ENCODE data around the gene UNC5A. TPM values are rescaled to one million over a fixed set of nuclear protein-coding genes. Genes with fewer than 3 reads are reported as not detected.

Gene UNC5A
- 1 to 10 TPM in 1 of 2 donors, under 1 TPM in 1; 0.74 to 1.0 TPM for total RNA-seq
- long read RNA-seq, donor 1, result 0 reads
- long read RNA-seq, donor 2, partial matches to known transcripts, result 0 of 1 reads
- long read RNA-seq, donor 2, other reads (novel, unspliced or antisense), result 1 of 1 reads

DNA sequence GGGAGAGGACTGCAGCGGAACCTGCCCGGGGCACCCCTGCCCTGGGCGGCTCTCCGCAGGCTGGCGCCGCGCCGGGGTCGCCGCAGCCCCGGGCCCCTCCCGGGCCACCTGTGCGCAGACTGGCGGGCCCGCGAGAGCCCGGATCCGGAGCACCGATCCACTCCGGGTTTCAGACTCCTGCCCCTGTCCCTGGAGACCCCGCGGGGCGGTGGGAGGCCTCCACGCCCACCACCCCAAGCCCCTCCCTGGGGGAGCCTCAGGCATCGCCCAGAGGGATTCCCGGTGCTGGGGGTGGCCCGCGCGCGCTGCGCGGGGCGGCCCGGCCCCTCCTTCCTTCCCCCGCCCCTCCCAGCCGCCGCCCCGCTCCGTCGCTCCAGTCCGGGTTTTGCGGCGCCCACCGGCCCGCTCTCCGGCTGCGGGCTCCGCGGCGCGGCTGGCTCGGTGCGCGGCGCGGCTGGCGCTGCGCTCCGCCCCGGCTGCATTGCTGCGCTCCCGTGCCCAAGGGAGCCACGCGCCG lies at the start of gene UNC5A:
TSS of gene UNC5A (plus strand) at position 479 of the 517 bp plus-strand sequence. CDS start 192 bp downstream, outside the sequence.
- intact Hi-C loops (cut with DNase I), result no loop called here
- no peak for DNase-seq (ENCODE audit: low spot score)

DNA sequence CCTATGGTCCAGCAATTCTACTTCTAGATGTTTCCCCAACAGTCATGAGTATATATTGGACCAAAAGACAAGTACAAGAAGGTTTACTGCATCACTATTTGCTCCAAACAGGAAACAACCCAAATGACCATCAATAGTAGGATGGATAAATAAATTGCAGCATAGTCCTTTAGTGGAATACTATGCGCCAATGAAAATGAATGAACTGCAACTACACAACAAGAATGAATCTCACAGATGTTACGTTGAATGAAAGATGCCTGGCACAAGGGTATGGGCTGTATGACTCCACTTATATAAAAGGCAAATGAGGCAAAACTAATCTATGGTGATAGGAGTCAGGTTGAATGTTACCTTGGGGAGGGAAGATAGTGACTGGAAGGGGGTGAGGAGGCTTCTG lies 48.6 kb upstream of the UNC5A start:
- intact Hi-C loops (cut with DNase I), result no loop called here
- DNase-seq (ENCODE audit: low spot score), result no peak

DNA sequence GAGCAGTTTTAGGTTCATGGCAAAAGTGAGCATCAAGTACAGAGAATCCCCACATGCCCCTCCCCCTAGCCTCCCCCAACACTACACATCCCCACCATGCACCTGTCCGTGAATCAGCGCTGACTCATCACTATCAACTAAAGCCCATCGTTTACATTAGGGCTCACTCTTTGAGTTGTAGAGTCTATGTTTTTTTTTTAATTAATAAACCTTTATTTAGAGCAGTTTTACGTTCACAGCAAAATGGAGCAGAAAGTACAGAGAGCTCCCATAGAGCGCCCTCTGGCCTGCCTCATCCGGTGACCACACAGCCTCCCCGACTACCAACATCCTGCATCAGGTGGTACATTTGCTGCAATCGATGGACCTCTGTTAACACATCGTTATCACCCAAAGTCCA lies 47.9 kb upstream of the UNC5A start:
- no peak for DNase-seq (ENCODE audit: low spot score)
- intact Hi-C loops (cut with DNase I), result no loop called here

DNA sequence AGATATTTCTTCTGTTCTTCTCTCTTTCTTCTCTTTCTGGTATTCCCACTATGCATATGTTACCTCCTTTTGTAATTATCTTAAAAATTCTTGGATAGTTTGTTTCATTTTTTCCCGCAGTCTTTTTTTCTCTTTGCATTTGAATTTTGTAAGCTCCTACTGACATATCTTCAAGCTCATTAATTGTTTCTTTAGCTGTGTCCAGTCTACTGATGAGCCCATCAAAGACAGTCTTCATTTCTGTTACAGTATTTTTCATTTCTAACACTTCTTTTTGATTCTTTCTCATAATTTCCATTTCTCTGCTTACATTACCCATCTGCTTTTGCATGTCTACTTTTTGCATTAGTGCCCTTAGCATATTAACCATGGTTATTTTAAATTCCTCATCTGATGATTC lies 44.7 kb upstream of the UNC5A start:
- no peak for DNase-seq (ENCODE audit: low spot score)
- intact Hi-C loops (cut with DNase I), result no loop called here

DNA sequence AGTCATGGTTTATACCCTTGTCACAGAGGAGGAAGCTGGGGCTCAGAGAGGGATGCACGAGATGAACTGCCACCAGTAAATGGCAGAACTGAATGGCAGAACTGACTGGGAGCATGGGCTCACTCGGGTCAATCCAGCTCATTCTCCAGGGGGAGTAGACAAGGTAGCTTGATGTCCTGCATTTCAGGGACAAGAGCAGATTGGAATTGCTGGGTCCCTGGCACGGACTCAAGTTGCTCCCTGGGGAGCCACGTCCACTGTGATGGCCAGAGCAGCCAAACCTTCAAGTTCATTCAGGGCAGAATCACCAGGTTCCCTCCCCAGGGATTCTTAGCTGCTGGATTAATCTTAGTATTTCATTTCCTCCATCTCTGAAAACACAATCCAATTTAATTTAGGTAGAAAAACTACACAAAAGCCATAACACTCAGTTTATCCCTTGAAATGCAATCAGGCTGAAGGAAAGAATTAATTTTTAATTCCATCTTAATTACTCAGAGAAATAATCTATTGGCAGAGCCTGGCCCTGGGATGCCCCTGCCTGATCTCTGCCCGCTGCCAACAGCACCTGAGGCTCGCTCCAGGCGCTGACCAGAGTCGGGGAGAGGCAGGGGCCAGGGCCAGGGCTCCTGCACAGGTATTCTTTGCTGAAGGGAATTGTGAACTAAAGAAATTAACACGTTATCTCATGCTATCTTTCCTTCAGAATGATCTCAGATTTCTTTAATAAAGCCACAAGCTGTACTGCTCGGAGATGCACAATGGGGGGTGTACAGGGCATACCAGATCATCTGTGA lies 42.0 kb upstream of the UNC5A start:
- no peak for DNase-seq (ENCODE audit: low spot score)
- intact Hi-C loops (cut with DNase I), result no loop called here

DNA sequence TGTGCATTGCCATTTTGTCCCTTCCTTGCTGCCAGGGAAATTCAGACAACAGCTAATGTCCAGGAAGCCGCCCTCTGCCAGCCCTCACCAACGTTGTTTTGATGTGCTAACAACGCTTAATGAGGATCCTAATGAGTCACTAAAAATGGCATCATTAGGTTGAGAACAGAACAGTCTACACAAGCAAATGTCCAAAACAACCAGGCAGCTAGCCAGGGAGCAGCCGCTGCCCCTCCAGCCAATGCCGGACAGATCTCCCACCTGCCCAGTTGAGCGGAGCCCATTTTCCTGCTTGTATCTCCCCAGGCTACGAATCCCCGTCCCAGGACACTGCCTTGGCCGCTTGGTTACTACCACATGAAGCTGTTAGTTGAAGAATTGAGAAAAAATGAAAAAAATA lies 40.4 kb upstream of the UNC5A start:
- peak; percentile 69 for DNase-seq (ENCODE audit: low spot score)
- intact Hi-C loops (cut with DNase I), result no loop called here

DNA sequence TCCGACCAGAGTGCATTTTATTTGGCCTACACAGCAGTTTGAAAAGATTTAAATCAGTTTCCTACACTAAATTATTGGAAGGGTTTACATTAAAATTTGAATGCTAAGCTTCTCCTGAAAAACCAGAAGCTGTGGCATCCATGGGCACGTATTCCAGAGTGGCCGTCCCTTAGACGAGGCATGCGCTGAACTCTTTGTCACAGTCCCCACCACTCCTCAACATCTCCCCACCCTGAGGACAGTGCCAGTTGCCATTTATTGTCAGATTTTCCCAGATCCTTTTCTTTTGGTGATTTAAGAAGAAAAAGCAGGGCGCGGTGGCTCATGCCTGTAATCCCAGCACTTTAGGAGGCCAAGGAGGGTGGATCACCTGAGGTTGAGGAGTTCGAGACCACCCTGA lies 39.9 kb upstream of the UNC5A start:
- no peak for DNase-seq (ENCODE audit: low spot score)
- intact Hi-C loops (cut with DNase I), result no loop called here

DNA sequence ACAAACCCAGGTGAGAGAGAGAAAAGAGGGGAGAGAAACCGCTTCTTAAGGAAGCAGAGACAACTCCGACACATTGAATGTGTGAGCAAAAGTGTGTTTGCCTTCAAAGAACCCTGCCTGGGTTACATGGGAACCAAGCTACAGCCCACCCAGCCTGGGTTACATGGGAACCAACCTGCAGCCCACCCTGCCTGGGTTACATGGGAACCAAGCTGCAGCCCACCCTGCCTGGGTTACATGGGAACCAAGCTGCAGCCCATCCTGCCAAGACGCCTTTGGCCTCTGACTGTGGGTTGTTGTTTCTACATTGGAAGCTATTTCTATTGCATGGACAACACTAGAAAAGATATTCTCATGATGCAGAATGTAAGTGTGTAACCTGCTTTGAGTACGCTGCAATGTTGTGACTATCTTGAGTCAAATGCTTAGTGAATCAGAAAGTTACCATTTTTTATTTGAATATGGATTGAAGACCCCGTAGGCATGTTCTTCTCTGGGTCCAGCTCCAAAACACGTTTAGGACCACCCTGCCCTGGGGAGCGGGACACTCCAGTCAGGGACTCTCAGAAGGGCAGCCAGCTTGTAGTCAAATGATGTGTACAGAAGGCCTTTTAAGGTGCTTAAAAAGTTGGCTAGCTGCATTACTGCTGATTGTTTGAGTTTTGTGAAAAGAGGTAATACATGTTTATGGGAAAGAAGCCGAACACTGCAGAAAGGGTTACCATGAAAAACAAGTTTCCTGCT lies 39.1 kb upstream of the UNC5A start:
- peak; percentile 22 for DNase-seq (ENCODE audit: low spot score)
- intact Hi-C loops (cut with DNase I), result no loop called here

DNA sequence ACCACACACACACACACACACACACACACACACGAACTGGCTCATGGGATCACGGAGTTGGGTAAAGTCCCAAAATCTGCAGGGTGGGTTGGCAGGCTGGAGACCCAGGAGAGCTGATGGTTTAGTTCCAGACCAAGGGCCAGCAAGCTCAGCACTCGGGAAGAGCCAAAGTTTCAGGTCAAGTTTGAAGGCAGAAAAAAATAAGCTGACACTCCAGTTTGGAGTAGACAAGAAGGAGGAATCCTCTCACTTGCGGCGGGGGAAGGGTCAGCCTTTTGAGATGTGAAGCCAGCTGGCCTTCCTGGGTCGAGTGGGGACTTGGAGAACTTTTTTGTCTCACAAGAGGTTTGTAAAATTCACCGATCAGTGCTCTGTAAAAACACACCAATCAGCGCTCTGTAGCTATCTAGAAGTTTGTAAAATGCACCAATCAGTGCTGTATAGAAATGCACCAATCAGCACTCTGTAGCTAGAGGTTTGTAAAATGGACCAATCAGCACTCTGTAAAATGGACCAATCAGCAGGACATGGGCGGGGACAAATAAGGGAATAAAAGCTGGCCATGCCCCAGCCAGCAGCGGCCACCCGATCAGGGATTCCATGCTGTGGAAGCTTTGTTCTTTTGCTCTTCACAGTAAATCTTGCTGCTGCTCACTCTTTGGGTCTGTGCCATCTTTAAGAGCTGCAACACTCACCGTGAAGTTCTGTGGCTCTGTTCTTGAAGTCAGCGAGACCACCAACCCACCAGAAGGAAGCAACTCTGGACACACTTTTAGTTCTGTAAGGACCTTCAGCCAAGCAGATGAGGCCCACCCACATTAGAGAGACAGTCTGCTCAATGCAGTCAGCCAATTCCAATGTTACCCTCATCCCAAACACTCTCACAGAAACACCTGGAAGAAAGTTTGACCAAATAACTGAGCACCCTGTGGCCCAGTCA lies 37.8 kb upstream of the UNC5A start:
- intact Hi-C loops (cut with DNase I), result no loop called here
- peak; percentile 64 for DNase-seq (ENCODE audit: low spot score)

DNA sequence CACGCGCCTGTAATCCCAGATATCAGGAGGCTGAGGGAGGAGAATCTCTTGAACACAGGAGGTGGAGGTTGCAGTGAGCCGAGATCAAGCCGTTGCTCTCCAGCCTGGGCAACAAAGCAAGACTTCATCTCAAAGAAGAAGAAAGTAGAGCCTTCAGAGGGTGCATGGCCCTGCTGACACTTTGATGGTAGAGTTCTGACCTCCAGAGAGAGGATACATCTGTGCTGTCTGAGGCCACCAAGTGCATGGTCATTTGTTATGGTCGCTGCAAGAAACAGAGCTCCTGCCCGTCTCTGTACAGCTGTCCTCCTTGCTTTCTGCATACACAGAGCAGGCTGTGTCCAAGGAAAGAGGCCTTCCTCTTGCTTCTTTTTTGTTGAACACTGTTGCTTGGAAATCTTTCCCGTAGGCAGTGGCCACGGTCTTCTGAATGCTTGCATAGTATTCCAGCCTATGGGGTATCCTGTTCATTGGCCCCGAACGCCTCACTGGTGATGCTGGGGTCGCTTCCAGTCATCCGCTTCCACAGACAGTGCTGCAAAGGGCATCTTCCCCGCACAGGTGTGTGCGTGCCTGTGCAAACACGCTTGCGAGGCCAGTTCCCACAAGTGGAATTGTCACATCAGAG lies 36.8 kb upstream of the UNC5A start:
- peak; percentile 73 for DNase-seq (ENCODE audit: low spot score)
- intact Hi-C loops (cut with DNase I), result no loop called here

DNA sequence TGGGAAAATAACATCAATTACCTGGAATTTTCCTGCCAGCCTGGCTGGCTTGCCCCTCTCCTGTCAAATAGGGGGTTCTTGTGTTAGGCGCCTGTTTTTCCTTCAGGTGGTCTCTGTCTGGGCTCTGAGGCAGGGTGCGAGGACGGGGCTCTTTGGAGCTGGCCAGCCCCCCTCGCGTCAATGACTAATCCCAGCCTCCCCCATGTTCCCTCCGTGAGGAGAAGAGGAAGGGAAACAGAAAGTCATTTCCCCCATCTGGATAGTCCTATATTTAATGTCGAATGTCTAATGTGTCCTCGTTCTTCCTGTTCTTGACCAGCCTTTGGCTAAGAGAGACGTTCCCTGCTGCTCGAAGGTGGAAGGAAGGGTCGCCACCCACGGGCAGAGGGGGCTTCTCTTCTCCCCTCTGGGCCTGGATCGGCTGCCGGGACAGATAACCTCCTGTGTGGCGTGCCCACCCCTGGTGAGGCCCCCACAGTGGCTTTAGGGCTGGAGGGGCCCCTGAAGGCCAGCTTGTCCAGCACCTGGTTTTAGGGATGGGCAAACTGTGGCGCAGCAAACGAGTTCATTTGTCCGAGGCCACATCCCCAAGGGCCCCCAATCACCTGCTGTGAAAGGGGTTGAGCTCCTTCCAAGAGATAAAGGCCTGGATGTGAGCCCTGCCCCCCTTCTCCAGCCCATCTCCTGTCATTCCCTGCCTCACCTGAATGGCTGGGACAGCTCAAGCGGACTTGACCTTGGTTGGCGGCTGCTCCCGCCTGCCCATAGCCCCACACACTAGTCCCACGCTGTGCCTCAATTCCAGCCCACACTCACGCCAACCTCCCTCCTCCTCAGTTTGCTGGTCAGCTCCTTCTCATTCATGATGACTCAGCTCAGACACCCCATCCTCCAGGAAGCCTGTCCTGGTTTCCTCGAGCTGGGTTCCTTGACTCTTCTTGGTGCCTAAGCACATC lies 35.9 kb upstream of the UNC5A start:
- intact Hi-C loops (cut with DNase I), result no loop called here
- peak; percentile 56 for DNase-seq (ENCODE audit: low spot score)

DNA sequence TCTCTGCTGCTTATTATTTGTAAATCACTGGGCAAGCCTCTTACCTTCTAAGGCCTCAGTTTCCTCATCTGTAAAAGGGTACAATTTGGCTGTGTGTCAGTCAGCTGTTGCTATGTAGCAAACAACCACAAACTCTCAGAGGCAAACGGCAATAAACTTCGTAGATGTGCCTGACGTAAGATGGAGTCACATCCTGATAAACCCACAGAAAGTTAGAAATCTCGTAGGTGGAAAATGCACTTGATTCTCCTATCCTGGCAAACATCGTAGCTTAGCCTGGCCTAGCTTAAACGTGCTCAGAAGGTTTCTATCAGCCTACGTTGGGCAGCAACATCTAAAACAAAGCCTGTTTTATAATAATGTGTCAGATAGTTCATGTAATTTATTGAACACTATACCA lies 35.0 kb upstream of the UNC5A start:
- no peak for DNase-seq (ENCODE audit: low spot score)
- intact Hi-C loops (cut with DNase I), result no loop called here

DNA sequence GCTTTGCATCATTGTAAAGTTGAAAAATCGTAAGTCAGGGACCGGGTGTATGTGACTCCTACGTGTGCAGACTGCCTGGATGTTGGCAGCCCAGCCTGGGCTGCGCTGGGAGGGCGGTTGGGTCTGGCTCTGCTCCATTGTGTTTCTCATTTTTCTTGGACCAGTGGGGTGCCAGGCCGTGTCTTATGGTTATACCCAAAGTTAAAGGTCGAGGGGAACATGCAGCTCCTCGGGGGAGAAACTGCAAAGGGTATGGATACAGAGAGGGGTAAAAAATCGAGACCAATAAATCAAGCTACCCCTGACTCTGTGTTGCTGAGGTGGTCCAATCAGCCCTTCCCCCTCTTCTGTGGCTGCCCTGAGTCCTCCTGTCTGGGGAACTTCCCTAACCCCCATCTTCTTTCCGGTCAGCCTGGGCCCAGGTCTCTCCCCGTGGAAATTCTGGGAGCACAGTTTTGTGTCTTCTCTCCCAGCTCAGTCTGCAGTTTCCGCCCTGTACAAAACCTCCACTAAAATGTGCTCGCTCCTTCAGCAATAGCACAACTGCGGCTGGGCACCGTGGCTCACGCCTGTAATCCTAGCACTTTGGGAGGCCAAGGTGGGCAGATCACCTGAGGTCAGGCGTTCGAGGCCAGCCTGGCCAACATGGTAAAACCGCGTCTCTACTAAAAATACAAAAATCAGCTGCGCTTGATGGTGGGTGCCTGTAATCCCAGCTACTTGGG lies 34.1 kb upstream of the UNC5A start:
- intact Hi-C loops (cut with DNase I), result no loop called here
- peak; percentile 58 for DNase-seq (ENCODE audit: low spot score)

DNA sequence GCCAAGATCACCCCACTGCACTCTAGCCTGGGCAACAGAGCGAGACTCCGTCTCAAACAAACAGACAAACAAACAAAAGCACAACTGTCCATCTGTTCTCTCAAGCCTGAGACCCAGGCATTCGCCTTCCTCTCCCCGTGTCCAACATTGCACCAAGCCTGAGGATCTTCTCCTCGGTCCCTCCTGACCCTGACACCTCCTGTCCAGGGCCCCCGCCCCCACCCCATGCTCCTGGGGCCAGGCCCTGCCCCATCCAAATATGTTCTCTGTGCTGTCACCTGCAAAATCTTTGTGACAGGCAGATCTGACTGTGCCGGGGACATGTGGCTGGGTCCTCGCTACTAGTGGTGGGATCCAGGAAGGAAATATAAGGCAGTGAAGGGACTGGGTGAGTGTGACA lies 33.4 kb upstream of the UNC5A start:
- intact Hi-C loops (cut with DNase I), result no loop called here
- DNase-seq (ENCODE audit: low spot score), result peak; percentile 19

DNA sequence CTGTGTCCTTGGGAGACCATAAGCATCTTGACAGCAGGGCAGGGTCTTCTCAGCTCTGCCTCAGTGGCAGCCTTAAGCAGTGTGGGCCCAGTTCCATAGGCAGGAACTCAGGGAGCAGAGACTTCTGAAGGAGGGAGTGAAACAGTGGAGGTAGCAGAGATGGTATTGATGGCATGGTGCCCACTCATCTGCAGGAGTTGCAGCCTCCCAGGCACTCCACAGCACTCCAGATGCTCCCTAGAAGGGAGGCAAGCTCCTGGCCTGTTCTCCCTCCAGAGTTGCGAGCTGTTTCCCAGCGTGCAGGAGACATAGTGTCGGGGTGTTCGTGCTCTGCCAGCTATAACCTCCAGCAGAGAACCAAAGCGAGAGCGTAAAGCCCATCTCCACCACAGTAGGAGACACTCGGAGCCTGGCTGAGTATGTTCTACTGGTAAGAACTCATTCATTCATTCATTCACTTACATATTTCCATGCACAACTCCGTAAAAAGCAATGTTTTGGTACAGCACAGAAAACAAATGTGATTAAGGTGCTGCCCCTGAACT lies 31.4 kb upstream of the UNC5A start:
- intact Hi-C loops (cut with DNase I), result no loop called here
- peak; percentile 23 for DNase-seq (ENCODE audit: low spot score)

DNA sequence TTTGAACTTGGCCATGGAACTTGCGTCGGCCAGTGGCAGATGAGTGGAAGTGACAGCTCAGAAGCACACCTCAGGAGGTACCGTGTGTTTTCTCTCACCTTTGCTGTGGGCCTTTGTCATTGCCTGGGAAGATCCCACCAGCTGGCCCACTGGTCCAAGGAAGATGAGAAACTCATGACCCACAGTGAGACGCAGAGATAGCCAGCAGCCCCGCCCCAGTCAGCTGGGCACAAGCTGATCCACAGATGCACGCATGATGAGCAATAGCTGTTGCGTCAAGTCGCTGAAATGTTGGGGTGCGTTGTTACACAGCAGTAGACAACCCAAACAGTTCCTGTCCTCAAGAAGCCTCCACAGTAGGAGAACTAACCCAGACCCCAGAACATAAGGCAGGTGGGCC lies 30.8 kb upstream of the UNC5A start:
- peak; percentile 78 for DNase-seq (ENCODE audit: low spot score)

More for the DNA sequence above, 30.8 kb upstream of the UNC5A start:
- intact Hi-C loops (cut with DNase I), result no loop called here

Data from posterior vena cava (tissue), 2 donors.